ENCODE measurements around the gene FOXD4. TPM values are rescaled to one million over a fixed set of nuclear protein-coding genes. Genes with fewer than 3 reads are reported as not detected.
"Not testable (repeated sequence)": the region's sequence is repeated elsewhere in the genome, so short reads cannot be mapped to it uniquely, and the experiment has no call there.

Gene FOXD4
- total RNA-seq, 1 donor from 2014 or later: not detected

- H3K4me3 Mint-ChIP-seq; H3K4me1 Mint-ChIP-seq; H3K36me3 Mint-ChIP-seq (ENCODE audit: low read depth); H3K27ac Mint-ChIP-seq; intact Hi-C loops (cut with micrococcal nuclease); H3K9me3 Mint-ChIP-seq: not testable (repeated sequence)
- H3K27me3 Mint-ChIP-seq: peaks cover 26% of the 10 kb centered on the region
- DNase-seq: peak; percentile 30
These were observed 39.9 kb downstream of the FOXD4 start for GRCh38 chr9:78333-78732.

GRCh38 chr9:76389-76788, 41.8 kb downstream of the FOXD4 start:
- DNase-seq; H3K9me3 Mint-ChIP-seq; H3K4me1 Mint-ChIP-seq; H3K36me3 Mint-ChIP-seq (ENCODE audit: low read depth); intact Hi-C loops (cut with micrococcal nuclease); H3K27ac Mint-ChIP-seq; H3K4me3 Mint-ChIP-seq: not testable (repeated sequence)
- H3K27me3 Mint-ChIP-seq: peaks cover 27% of the 10 kb centered on the region

GRCh38 chr9:73900-74525, 44.2 kb downstream of the FOXD4 start:
- H3K27ac Mint-ChIP-seq; H3K4me1 Mint-ChIP-seq; H3K9me3 Mint-ChIP-seq; DNase-seq; H3K36me3 Mint-ChIP-seq (ENCODE audit: low read depth); intact Hi-C loops (cut with micrococcal nuclease): not testable (repeated sequence)
- H3K27me3 Mint-ChIP-seq: peaks cover 23% of the 10 kb centered on the region
- H3K4me3 Mint-ChIP-seq: peak overlapping the region; percentile 70

GRCh38 chr9:73076-73899, 44.9 kb downstream of the FOXD4 start:
- Mint-ChIP-seq H3K4me3 (peak overlapping the region; percentile 70), H3K27me3 (peaks cover 23% of the 10 kb centered on the region)
- DNase-seq: peak; percentile 67
- H3K4me1 Mint-ChIP-seq; H3K9me3 Mint-ChIP-seq; H3K36me3 Mint-ChIP-seq (ENCODE audit: low read depth); intact Hi-C loops (cut with micrococcal nuclease); H3K27ac Mint-ChIP-seq: not testable (repeated sequence)

Other genes with a start within 250 kb of the FOXD4 start
- 17.9 and 18.2 TPM in 2 replicates for gene WASHC1, start 89.0 kb downstream of the FOXD4 start, total RNA-seq
- gene ZNG1A, start 60.6 kb upstream of the FOXD4 start, total RNA-seq: 29.6 and 30.3 TPM in 2 replicates
- 121 TPM in 2 replicates for gene DOCK8, start 96.4 kb upstream of the FOXD4 start, total RNA-seq